GF-D8 (cell line): ENCODE results near the gene ARHGAP26.

ENCODE experiments used
- DNase-seq: peaks from one replicate; lab custom pipeline; 2025; lab: John Stamatoyannopoulos, UW

ARHGAP26 gene

DNA sequence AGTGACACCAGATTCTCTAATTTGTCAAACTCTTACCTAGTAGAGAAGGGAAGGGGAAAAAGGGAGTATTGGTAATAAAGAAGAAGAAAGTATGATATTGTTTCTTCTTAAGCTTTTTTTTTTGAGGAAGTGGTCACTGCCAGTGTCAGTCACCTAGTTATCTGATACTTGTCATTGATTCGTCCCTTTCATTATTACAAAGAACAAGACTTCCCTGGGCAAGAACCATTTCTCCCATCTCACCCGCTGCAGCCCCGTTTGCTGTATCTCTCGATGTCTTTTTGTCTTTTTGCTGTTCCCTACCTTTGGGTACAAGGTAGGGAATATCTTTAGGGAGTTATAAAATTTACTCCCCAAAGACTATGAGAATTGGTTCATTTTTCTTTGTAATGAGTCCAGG lies 249.0 kb downstream of the ARHGAP26 start:
- no peak for DNase-seq

DNA sequence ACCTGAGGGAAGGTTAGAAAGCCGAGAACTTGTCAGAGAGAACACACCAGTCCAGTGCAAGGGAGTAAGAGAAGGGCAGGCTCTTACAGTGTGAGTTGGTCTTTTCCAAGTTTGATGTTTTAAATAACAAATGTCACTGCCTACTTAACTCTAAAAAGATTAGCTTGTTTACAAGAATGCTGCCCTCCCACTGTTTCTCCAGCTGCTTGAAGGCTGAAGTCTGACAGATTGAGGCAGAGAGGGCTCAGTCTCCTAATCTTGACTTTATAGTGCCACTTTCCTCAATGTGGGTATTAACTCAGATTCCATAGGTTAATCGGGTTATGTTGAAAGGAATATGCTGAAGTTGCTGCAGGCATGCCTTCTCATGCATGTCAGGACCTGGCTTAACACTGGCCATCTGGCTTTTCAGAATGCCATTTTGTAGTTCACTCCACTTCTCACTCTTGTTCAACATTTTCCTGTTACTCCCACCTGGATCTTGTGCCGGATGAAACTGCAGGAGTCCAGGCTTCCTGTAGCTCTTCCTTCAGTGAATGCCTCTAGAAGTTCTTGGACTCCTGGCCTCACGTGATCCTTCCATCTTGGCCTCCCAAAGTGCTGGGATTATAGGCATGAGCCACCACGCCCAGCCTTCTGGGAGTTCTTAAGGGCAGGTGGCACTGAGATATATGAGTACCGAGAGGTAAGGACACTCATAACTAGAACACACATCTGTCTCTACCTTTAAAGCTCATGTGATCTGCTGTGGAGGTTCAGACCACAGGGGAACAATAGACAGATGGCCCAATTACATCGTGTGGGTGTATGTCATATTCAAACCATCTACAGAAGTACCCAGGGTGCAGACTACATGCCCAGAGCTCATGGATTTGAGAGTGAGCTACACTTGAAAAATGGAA lies 249.7 kb downstream of the ARHGAP26 start:
- no peak for DNase-seq

DNA sequence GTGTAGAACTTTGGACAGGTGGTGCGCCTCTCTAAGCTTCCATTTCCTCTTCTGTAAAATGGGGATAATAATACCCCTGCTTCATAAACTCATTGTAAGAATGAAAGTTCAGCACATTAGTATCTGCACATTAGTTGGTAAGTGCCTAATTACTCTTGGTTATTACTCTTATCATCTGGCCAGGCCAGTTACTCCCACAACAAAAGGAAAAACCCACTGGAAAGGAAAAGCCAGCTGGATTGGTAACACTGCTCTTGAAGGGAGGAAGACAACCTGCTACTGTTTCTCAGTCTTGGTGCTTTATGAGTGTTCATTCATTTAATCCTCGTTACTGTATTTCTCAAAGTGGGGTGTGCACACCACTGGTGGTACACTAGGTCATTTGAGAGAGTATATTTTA lies 251.4 kb downstream of the ARHGAP26 start:
- DNase-seq, result no peak

DNA sequence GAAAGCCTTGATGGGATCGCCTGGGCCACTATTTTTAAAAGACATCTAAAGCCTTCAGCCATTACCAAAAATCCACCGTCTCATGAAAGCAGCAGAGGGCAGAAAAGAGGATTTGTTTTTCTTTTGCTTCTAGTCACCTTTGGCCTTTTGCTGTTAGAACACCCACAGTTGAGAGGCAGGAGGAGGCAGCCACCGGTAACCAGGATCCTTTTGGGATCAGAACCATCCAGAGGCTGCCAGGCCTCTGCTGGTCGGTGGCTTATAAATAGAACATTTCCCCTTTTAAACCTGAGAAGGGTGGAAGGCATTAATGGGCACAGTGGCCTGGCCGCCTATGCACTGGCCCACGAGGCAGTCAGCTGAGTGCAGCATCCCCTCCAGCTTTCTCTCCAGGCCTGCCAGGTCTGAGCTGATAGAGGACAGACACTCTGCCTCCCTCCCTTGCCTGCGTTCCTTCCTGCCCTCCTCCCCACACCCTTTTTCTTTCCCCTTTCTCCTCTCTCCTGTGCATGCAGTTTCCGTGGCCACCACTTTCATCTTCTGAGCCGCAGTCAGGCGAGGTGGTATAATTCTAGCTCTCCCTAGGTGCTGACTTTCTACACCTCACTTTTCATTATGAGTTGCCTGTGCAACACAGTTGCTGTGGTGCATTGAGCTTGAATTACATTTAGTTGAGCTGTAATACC lies 253.4 kb downstream of the ARHGAP26 start:
- DNase-seq, result no peak

DNA sequence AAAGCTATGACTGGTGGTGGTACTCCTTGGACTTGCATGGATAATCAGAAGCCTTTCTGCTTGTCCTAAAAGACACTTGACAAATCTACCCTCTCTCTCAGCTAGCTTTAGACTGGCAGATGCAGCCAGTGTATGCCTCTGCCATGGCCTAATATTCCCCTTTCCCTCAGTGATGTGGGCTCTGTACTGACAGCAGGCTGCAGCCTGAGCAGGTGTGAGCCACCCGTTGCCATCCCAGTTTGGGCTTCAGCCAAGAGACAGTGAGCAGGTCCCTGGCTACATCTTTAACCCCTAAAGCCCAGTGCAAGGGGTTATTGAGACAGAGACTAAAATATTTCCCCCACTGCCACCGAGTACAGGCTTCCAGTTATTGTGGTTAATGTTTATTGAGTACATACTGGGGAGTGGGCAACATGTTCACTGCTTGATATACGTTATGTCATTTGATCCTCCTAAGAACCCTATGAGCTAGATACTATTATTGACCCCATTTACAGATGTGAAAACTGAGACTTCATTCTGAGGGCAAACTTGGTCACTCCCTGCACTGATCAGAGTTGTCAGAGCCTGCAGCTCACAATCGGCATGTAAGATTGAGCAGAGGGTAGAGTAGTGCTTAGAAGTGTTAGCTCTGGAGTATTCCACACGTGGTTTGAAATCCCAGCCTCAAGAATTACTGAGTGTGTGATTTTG lies 254.2 kb downstream of the ARHGAP26 start:
- no peak for DNase-seq

DNA sequence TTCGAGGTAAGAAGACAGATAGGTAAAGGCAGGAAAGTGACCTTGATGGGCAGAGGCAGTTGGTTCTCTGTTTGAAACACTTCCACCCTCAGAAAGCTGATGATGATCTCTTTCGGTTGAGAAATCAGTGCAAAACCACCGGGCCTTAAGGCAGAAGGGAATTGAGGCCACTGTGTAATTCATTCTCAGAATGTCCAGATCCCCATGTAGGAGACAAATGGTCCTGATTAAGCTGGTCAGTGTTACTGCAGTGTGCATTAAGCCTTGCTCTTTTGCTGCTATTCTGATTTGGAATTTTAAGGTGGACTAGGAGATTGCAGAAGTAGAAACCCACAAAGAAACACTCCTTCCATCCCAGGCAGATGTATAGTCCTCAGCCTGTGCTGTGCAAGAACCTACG lies 255.2 kb downstream of the ARHGAP26 start:
- DNase-seq, result no peak

DNA sequence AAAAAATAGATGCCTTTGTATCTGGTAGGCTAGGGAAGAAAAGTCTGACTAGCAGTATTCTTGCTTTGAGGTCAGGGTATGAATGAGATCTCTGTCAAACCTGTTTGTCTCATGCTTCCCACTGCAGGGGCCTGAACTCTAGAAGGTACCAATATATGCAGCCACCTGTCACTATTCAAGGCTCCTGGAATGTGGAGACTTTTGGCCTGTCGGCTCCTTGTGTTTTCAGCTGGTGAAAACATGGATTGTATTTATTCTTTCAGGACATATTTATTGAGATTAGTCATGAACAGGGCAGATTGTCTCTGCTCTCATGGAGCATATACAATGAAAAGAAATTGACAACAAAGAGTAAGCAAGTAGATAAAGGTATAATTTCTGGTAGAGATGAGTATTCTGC lies 255.8 kb downstream of the ARHGAP26 start:
- no peak for DNase-seq

DNA sequence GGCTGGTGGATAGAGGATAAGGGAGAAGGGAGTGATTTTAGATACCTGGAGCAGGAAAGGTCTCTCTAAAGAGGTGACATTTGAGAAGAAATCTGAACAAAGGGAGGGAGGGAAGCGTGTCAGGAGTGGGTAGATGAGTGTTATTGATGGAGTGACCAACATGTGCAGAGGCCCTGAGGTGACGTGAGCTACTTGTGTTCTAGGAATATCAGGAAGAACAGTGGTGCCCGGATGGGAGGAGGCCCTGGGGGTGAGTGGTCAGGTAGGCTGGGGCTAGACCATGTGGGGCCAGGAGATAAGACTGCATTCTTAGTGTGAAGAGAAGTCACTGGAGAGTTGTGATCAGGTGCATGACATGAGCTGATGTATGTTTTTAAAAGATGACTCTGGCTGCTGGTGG lies 256.2 kb downstream of the ARHGAP26 start:
- no peak for DNase-seq

DNA sequence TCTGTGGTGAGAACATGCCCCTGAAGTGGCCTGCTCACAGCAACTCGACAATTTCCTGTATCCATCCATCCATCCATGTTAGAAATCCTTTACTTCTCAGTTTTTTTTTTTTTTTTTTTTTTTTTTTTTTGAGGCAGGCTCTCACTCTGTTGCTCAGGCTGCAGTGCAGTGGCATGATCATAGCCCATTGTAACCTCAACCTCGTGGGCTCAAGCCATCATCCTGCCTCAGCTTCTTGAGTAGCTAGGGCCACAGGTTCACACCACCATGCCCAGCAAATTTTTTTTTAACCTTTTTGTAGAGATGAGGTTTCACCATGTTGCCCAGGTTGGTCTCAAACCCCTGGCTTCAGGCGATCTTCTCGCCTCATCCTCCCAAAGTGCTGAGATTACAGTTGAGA lies 259.1 kb downstream of the ARHGAP26 start:
- no peak for DNase-seq

DNA sequence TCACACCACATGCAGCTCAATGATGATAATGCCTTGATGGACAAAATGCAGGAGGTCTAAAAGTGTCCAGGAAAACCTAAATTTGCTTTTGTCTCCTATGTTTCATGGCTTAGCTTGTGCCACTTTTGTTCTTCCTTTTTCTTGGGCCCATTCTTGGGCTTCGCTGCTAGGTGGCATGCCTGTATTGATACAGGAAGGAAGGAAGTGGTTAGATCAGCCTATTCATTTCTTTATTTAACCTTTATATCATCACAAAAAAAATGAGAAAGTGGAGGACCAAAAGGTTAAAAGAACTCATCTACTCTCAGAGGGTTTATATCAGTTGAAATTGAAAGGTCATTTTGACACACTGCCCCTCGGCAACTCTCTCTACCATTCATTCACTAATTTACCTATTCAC lies 260.2 kb downstream of the ARHGAP26 start:
- no peak for DNase-seq

DNA sequence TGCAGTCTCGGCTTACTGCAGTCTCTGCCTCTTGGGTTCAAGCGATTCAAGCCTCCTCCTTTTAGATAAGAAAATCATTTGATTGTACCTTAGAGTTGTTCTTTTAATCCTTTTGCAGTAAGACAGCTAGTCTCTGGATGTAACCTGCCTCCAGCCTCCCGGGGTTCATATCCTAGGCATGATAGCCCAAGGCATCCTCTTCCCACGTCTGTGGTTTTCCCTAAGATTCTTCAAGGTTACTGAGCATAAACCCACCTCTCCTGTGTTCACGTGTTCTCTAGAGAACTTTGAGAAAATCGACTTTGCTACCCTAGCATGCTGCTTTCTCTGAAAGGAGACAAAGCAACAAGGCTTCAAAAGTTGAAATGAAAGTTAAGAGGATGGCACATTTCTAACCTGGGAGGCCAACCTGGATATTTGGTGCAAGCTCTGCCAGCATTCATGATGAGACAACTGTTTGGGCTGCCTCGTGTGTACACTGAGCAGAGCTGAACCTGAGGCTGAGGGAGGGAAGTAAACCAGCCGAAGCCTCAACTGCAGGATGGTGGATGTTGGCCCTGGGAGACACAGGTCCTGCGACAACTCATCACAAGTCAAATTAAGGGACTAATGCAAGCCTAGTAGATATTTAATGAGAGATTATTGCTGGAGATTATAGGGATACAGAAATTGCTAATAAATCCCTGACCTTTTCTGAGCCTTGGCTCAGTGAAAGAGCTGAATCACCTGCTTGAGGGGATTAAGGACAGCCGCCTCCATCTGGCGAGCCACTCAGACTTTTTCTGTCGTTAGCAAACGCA lies 261.8 kb downstream of the ARHGAP26 start:
- no peak for DNase-seq

DNA sequence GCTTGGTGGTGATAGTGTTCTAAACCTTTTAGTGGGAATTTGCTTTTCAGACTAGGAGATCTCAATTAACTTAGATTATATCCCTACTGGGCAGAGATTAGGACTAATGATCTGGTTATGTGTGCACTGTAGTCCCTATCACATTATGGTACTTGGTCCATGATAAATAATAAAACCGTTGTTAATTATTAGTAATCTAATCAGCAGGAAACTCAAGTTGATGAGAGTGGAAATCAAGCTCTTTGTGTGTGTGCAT lies 262.3 kb downstream of the ARHGAP26 start:
- DNase-seq, result no peak

DNA sequence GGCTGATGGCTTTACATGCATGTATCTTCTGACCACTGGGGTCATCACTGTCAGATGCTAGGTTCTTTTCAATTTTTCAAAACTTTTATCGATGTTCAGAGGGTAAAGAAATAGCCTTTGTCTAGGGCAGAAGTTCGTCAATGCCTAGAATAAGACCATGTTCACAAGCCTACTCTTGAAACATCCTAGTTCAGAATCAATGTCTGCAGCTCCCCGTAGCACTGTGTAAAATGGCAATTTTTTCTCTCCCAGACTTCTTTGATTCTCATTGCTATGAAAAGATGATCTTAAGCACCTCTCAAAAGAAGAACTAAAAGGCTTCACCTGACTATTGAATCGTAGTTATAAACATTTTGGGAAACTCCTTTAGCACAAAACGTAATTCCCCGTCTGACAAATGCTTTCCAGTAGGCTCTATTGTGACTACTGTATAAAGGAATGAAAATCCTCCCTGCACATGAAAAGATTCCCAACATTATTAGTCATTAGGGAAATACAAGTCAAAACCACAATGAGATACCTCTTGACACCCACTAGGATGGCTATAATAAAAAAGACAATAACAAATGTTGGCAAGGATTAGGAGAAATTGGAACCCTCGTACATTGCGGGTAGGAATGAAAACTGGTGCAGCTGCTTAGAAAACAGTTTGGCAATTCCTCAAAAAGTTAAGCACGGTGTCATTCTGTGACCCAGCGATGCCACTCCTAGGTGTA lies 263.5 kb downstream of the ARHGAP26 start:
- no peak for DNase-seq

DNA sequence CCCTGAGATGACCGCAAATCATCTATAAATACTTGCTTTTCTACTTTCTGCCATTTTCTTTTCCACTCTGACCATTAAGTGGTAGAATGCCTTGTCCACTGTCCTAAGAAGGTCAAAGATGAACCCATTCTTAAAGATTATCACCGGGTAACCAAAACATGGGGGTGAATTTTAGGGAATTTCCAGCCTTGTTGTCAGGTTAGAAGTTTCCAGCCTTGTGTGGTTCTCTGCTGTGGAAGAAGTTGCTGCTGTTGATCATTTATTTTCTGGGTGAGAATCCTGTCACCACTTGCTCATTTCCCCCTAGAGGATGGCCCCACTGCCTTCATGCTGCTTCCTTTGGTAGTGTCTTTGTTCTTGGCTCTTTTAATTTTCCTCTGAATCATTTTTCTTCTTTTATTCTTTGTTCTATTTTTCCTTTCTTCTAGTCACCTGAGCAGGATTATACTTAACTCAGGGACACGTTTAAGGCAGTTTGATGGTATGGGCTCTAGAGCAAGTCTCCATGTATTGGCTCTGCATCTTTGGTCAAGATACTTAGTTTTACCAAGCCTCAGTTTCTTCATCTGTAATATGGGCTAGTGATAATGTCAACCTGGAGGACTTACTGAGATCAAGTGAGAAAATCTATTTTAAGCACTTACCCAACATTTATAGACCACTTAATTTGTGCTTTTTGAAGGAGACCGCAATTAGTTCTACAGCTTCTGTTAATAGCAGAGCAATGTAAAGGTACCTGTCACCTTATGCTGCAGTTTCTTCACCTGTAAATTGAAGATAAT lies 266.2 kb downstream of the ARHGAP26 start:
- DNase-seq, result no peak

DNA sequence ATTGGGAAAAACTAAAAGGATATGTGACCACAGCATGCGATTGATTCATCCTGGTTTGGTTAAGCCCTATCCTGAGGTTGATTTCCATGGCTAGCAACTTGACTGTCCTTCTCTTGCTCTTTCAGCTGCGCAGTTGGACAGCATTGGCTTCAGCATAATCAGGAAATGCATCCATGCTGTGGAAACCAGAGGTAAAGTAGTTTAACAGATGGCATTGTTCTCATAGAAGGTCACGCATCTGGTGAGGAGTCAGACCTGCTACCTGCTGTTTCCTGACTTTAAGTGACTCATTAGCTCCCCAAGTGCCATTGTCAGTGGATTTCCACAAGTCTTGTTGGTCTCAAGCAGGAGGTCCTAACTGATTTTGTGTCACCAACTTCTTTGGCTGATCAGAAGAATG lies 266.9 kb downstream of the ARHGAP26 start:
- DNase-seq, result no peak

DNA sequence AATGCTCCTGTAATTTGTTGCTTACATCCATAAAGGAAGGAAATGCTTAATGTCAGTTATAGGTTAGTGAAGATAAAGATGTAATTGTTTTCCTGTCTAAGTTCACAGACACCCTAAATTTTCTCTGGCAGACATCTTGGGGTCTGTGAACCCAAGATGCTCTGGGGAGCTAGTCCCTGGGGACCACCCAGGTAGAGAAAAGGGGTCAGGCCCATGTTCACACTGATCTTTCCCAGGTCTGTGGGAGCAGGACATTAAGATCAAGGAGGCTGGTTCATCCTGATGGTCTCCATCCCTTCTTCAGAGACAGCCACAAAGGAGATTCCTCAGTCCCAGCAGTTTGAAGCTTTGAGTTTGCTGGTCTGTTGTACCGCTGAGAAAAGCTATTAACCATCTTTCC lies 267.5 kb downstream of the ARHGAP26 start:
- DNase-seq, result no peak

DNA sequence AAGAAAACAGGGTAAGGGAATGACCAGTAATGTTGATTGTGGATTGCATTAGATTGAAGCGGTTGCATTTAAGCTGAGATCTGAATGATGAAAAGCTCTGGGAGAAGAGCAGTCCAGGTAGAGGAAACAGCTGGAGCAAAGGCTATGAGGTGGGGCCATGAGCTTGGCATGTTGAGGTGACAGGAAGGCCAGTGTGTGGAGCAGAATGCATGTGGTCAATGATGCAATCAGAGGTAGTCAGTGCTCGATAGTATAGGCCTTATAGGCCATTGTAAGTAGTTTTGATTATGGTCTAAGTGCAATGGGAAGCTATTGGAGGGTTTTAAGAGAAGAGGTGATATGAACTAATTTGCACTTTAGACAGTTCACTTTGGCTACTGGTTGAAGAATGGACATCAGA lies 270.4 kb downstream of the ARHGAP26 start:
- no peak for DNase-seq

DNA sequence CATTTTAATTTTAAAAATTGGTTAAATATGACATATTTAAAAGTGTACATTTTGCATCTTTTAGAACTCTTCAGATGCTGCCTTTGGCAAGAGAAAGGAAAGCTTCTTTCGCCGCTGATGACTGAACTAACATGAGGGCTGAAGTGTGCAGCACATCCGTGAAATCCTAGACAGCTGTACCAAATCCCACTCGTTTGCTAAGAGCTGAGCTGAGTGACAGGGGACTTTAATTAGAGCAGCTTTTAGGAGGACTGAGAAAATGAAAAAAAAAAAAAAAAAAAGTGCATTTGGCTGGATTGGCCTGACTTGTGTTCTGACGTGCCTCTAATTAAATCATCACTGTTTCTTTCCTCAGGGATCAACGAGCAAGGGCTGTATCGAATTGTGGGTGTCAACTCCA lies 271.3 kb downstream of the ARHGAP26 start:
- no peak for DNase-seq

DNA sequence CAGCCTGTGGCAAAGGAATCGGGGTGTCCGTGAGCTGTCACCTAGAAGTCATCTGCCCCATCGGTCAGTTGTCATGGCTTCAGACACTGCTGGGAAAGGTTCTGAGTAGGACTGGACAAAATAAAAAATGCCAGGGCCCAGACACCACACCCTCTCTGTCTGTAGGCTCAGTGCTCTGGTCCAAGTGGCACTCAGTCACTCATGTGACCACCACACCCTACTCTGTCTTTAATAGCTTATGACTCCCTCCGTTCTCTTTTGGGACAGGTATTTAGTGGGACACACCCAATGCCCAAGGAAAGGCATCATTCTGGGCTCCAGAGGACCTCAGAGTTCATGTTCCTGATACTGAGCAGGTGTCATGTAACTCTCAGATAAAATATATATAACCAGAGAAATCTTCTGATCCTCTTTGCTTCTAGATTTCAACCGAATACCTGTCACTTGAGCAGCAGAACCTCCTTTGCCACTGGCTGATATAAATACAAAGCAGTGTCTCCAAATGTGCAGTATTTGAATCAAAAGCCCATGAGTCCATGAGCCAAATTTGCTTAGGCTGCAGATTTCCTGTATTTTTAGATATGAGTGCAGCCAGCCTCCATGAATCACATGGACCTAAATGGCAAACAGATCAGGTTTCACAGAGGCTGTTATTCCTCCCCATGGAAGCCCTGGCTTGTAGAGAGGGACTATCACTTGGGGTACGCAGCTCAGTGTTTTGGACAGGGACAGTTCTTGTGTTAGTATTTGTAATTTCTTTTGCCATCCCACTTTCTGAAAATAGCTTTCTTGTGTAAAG lies 272.0 kb downstream of the ARHGAP26 start:
- no peak for DNase-seq

DNA sequence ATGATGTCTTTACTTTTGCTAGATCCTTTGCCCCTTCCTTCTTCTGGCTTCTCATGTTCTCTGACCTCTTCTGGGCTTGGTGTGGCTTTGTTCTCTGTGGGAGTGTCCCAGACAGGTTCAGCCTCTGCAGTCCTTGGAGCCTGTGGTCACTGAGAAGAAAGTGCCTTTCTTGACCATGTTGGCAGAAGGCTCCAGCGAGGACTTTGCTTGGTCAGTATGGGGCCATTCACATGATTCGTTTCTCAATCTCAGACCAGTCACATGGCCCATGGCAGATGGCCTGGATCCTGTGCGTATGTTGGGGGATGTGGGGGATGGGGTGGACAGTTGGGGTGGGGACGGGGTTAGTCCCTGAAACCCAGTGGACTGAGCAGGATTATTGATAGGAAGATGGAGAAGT lies 274.1 kb downstream of the ARHGAP26 start:
- DNase-seq, result no peak
